Osteocyte (in vitro differentiated cells): ENCODE measurements around the gene ADARB1. TPM values are rescaled to one million over a fixed set of nuclear protein-coding genes. Genes with fewer than 3 reads are reported as not detected.

Experiments
- DNase-seq: peaks from one replicate; pipeline ENCODE4 v3.0.0; 2021; ENCODE audit warnings: mixed read lengths; ENCODE audit not compliant: unreplicated experiment; ENCODE audit errors: extremely low spot score
- H3K27ac Mint-ChIP-seq: one replicate; pipeline ENCODE4 v1.8.0; 2021; ENCODE audit warnings: mild to moderate bottlenecking, mixed read lengths; ENCODE audit not compliant: unreplicated experiment
- H3K27me3 Mint-ChIP-seq: one replicate; pipeline ENCODE4 v1.8.0; 2021; ENCODE audit warnings: mixed read lengths; ENCODE audit not compliant: unreplicated experiment
- H3K36me3 Mint-ChIP-seq: one replicate; pipeline ENCODE4 v1.8.0; 2021; ENCODE audit warnings: mixed read lengths; ENCODE audit not compliant: unreplicated experiment
- H3K4me1 Mint-ChIP-seq: one replicate; pipeline ENCODE4 v1.8.0; 2021; ENCODE audit warnings: mixed read lengths; ENCODE audit not compliant: unreplicated experiment
- H3K4me3 Mint-ChIP-seq: one replicate; pipeline ENCODE4 v1.8.0; 2021; ENCODE audit warnings: mild to moderate bottlenecking, moderate library complexity, mixed read lengths; ENCODE audit not compliant: unreplicated experiment
- H3K9me3 Mint-ChIP-seq: one replicate; pipeline ENCODE4 v1.8.0; 2021; ENCODE audit warnings: mixed read lengths; ENCODE audit not compliant: unreplicated experiment
- CTCF ChIP-seq: fragments of 200-600 bp; sonication (generic); IDR thresholded peaks from 2 replicates; pipeline ENCODE4 v1.5.0; 2021; ENCODE audit warnings: antibody characterized with exemption, mild to moderate bottlenecking, moderate library complexity
- total RNA-seq: library from RNA; stranded (reverse); gene quantifications from 2 replicates; pipeline ENCODE4 v1.2.1, GENCODE V29; 2021

The ADARB1 gene
- total RNA-seq, 1 donor from 2014 or later, result 126 TPM

GRCh38 chr21:45146801-45147200 is 72.4 kb downstream of the ADARB1 start:
- Mint-ChIP-seq H3K27me3 (no peaks in the 10 kb centered on the region), H3K27ac (no peak overlapping the region), H3K4me3 (no peak overlapping the region), H3K36me3 (peaks cover 29% of the 10 kb centered on the region), H3K9me3 (no peaks in the 10 kb centered on the region), H3K4me1 (peaks cover 48% of the 10 kb centered on the region)
- TF ChIP-seq CTCF, result no peak
- peak; percentile 46 for DNase-seq

- peak; percentile 80 for DNase-seq
- TF ChIP-seq CTCF, result no peak
These were observed 73.3 kb downstream of the ADARB1 start for GRCh38 chr21:45147473-45148315.

GRCh38 chr21:45148316-45148990 is 74.1 kb downstream of the ADARB1 start:
- H3K27me3 Mint-ChIP-seq, result no peaks in the 10 kb centered on the region
- no peak for TF ChIP-seq CTCF
- H3K4me1 Mint-ChIP-seq, result peaks cover 50% of the 10 kb centered on the region
- H3K4me3 Mint-ChIP-seq, result no peak overlapping the region
- DNase-seq, result peak; percentile 78
- no peaks in the 10 kb centered on the region for H3K9me3 Mint-ChIP-seq
- peaks cover 32% of the 10 kb centered on the region for H3K36me3 Mint-ChIP-seq
- peak overlapping the region; percentile 19 for H3K27ac Mint-ChIP-seq

More at GRCh38 chr21:45147473-45148315, 73.3 kb downstream of the ADARB1 start:
- H3K27ac Mint-ChIP-seq, result peak overlapping the region; percentile 19
- H3K4me1 Mint-ChIP-seq, result peaks cover 50% of the 10 kb centered on the region
- H3K4me3 Mint-ChIP-seq, result no peak overlapping the region
- H3K27me3 Mint-ChIP-seq, result no peaks in the 10 kb centered on the region
- H3K9me3 Mint-ChIP-seq, result no peaks in the 10 kb centered on the region
- peaks cover 32% of the 10 kb centered on the region for H3K36me3 Mint-ChIP-seq

- no peak for TF ChIP-seq CTCF
- no peak overlapping the region for H3K27ac Mint-ChIP-seq
- peaks cover 28% of the 10 kb centered on the region for H3K36me3 Mint-ChIP-seq
- DNase-seq, result peak; percentile 75
- no peaks in the 10 kb centered on the region for H3K27me3 Mint-ChIP-seq
- H3K4me3 Mint-ChIP-seq, result no peak overlapping the region
- peaks cover 51% of the 10 kb centered on the region for H3K4me1 Mint-ChIP-seq
- no peaks in the 10 kb centered on the region for H3K9me3 Mint-ChIP-seq
These were observed 74.6 kb downstream of the ADARB1 start for GRCh38 chr21:45149021-45149420.

- no peak for TF ChIP-seq CTCF
- Mint-ChIP-seq H3K36me3 (peaks cover 19% of the 10 kb centered on the region), H3K27me3 (no peaks in the 10 kb centered on the region), H3K4me3 (no peak overlapping the region), H3K4me1 (peaks cover 64% of the 10 kb centered on the region), H3K9me3 (no peaks in the 10 kb centered on the region), H3K27ac (no peak overlapping the region)
- DNase-seq, result peak; percentile 34
These were observed 76.3 kb downstream of the ADARB1 start for GRCh38 chr21:45150638-45151131.
